Parathyroid adenoma (tissue), 2 donors: Measurements from ENCODE around the gene SLC39A13.

Source experiments
- H2AFZ ChIP-seq: fragments of 300-600 bp; sonication (generic); one replicate; pipeline ENCODE4 v1.7.0; 2017; ENCODE audit warnings: antibody characterized with exemption, mild to moderate bottlenecking
- H3K27ac ChIP-seq: fragments of 300-600 bp; sonication (generic); one replicate; pipeline ENCODE4 v1.7.0; 2017
- H3K27me3 ChIP-seq: fragments of 300-600 bp; sonication (generic); one replicate; pipeline ENCODE4 v1.7.0; 2017; ENCODE audit warnings: low read length; ENCODE audit not compliant: control insufficient read depth, insufficient read depth
- H3K36me3 ChIP-seq: fragments of 300-600 bp; sonication (generic); one replicate; pipeline ENCODE4 v1.7.0; 2017; ENCODE audit warnings: low read length; ENCODE audit not compliant: control insufficient read depth, insufficient read depth
- H3K4me1 ChIP-seq: fragments of 300-600 bp; sonication (generic); one replicate; pipeline ENCODE4 v1.7.0; 2017; ENCODE audit warnings: control low read depth
- H3K4me2 ChIP-seq: fragments of 300-600 bp; sonication (generic); one replicate; pipeline ENCODE4 v1.7.0; 2017; ENCODE audit warnings: low read length
- H3K4me3 ChIP-seq: fragments of 300-600 bp; sonication (generic); one replicate; pipeline ENCODE4 v1.7.0; 2017; ENCODE audit warnings: low read depth, low read length
- H3K79me2 ChIP-seq: fragments of 300-600 bp; sonication (generic); one replicate; pipeline ENCODE4 v1.7.0; 2017; ENCODE audit warnings: control low read depth
- H3K9ac ChIP-seq: fragments of 300-600 bp; sonication (generic); one replicate; pipeline ENCODE4 v1.7.0; 2017; ENCODE audit warnings: mild to moderate bottlenecking
- H3K9me3 ChIP-seq: fragments of 300-600 bp; sonication (generic); one replicate; pipeline ENCODE4 v1.7.0; 2017; ENCODE audit warnings: low read length; ENCODE audit not compliant: control insufficient read depth
- CTCF ChIP-seq: fragments of 300-600 bp; sonication (generic); IDR thresholded peaks from one replicate; pipeline ENCODE4 v1.7.0; 2017; ENCODE audit warnings: antibody characterized with exemption, mild to moderate bottlenecking
- donor health status: primary hyperparathyroidism.

The SLC39A13 gene

GRCh38 chr11:47407746-47408590, at the start of gene SLC39A13:
SLC39A13 (plus strand) TSS chr11:47408590; CDS start chr11:47410095, 1,505 bp downstream.
- H2AFZ ChIP-seq: peak within 1 kb of the TSS; percentile 78
- no peaks in the 10 kb centered on the region for H3K9me3 ChIP-seq
- peaks cover 11% of the 10 kb centered on the region for H3K4me1 ChIP-seq
- H3K27me3 ChIP-seq: no peaks in the 10 kb centered on the region
- peak within 1 kb of the TSS; percentile 91 for H3K4me2 ChIP-seq
- peak within 1 kb of the TSS; percentile 67 for H3K4me3 ChIP-seq
- H3K36me3 ChIP-seq: no peaks in the 10 kb centered on the region
- H3K9ac ChIP-seq: peak within 1 kb of the TSS; percentile 76
- TF ChIP-seq CTCF: peak; percentile 78
- no peaks in the 10 kb centered on the region for H3K79me2 ChIP-seq
- peak within 1 kb of the TSS; percentile 87 for H3K27ac ChIP-seq

DNA sequence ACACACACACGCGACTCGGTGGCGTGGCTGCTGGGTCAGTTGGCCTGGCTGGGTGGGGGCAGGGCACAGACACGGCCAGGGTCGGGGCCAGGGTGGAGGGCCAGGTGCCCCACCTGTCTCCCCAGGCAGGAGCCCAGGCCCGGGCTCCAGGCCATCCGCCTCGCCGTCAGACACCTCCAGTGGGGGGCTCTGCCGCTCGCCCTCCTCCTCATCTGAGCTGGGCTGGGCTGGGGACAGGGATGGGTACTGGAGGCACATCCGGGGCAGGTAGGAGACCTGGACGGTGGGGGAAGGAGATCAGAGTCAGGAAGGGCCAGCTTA, 49.7 kb upstream of the SLC39A13 start:
- no peak overlapping the region for H2AFZ ChIP-seq
- no peak overlapping the region for H3K9ac ChIP-seq
- peaks cover 3% of the 10 kb centered on the region for H3K4me1 ChIP-seq
- no peak for TF ChIP-seq CTCF
- H3K27ac ChIP-seq: no peak overlapping the region
- no peaks in the 10 kb centered on the region for H3K9me3 ChIP-seq
- H3K4me2 ChIP-seq: no peak overlapping the region
- no peaks in the 10 kb centered on the region for H3K36me3 ChIP-seq
- no peaks in the 10 kb centered on the region for H3K79me2 ChIP-seq
- no peak overlapping the region for H3K4me3 ChIP-seq
- no peaks in the 10 kb centered on the region for H3K27me3 ChIP-seq

- Histone ChIP-seq H3K9ac (no peak overlapping the region), H3K9me3 (no peaks in the 10 kb centered on the region), H3K36me3 (no peaks in the 10 kb centered on the region), H3K4me1 (peaks cover 3% of the 10 kb centered on the region), H3K27me3 (no peaks in the 10 kb centered on the region), H2AFZ (no peak overlapping the region), H3K4me3 (no peak overlapping the region), H3K4me2 (no peak overlapping the region), H3K27ac (no peak overlapping the region), H3K79me2 (no peaks in the 10 kb centered on the region)
- no peak for TF ChIP-seq CTCF
Observed at GRCh38 chr11:47359162-47359561, 49.2 kb upstream of the SLC39A13 start.

GRCh38 chr11:47359586-47359985, 48.8 kb upstream of the SLC39A13 start:
- no peak overlapping the region for H3K9ac ChIP-seq
- H3K4me3 ChIP-seq: no peak overlapping the region
- TF ChIP-seq CTCF: no peak
- H3K79me2 ChIP-seq: no peaks in the 10 kb centered on the region
- H3K27ac ChIP-seq: no peak overlapping the region
- H3K4me2 ChIP-seq: no peak overlapping the region
- peaks cover 2% of the 10 kb centered on the region for H3K4me1 ChIP-seq
- H3K9me3 ChIP-seq: no peaks in the 10 kb centered on the region
- H3K36me3 ChIP-seq: no peaks in the 10 kb centered on the region
- H3K27me3 ChIP-seq: no peaks in the 10 kb centered on the region
- no peak overlapping the region for H2AFZ ChIP-seq

DNA sequence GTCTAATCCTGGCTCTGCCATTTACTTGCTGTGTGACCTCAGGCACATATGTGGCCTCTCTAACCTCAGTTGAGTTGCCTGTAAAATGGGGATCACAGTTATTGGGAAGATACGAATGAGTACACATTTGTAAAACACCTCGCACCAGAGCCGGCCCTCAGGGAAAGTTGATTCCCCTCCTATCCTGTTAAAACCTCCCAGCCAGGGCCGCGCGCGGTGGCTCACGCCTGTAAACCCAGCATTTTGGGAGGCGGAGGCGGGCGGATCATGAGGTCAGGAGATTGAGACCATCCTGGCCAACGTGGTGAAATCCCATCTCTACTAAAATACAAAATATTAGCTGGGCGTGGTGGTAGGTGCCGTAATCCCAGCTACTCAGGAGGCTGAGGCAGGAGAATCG, 48.0 kb upstream of the SLC39A13 start:
- Histone ChIP-seq H2AFZ (no peak overlapping the region), H3K4me3 (no peak overlapping the region), H3K27me3 (no peaks in the 10 kb centered on the region), H3K27ac (no peak overlapping the region), H3K9ac (no peak overlapping the region), H3K79me2 (no peaks in the 10 kb centered on the region), H3K9me3 (no peaks in the 10 kb centered on the region), H3K4me2 (no peak overlapping the region), H3K36me3 (no peaks in the 10 kb centered on the region), H3K4me1 (no peaks in the 10 kb centered on the region)
- TF ChIP-seq CTCF: no peak
